OCI-LY3 (cell line): ENCODE data around the gene OPCML.

Source experiments
- H2AFZ ChIP-seq: fragments of 200-600, 300-600 bp; shearing (Covaris generic); 2 replicates; pipeline ENCODE4 v1.6.0; 2014; ENCODE audit warnings: antibody characterized with exemption, low read depth, low read length
- H3K27ac ChIP-seq: fragments of 200-600, 300-600 bp; sonication (generic); 2 replicates; pipeline ENCODE4 v1.5.1; 2014; ENCODE audit warnings: mild to moderate bottlenecking, low read length, moderate library complexity, mixed read lengths
- H3K27me3 ChIP-seq: fragments of 200-600, 300-600 bp; sonication (generic); 2 replicates; pipeline ENCODE4 v1.6.1; 2014; ENCODE audit warnings: low read depth, low read length, mixed read lengths
- H3K36me3 ChIP-seq: fragments of 200-600, 300-600 bp; sonication (generic); replicated peaks from 2 replicates; pipeline ENCODE3; 2014; ENCODE audit warnings: low read depth, low read length, mixed read lengths
- H3K4me1 ChIP-seq: fragments of 300-600, 200-600 bp; sonication (generic); 2 replicates; pipeline ENCODE4 v1.6.1; 2014; ENCODE audit warnings: low read length, mixed read lengths
- H3K4me2 ChIP-seq: fragments of 200-600, 300-600 bp; sonication (generic); 2 replicates; pipeline ENCODE4 v1.6.1; 2014; ENCODE audit warnings: low read length, mixed read lengths
- H3K4me3 ChIP-seq: fragments of 300-600, 200-600 bp; sonication (generic); 2 replicates; pipeline ENCODE4 v1.5.1; 2014; ENCODE audit warnings: antibody characterized with exemption, mild to moderate bottlenecking, low read length, moderate library complexity
- H3K79me2 ChIP-seq: fragments of 300-600, 200-600 bp; shearing (Covaris generic); 2 replicates; pipeline ENCODE4 v1.6.1; 2014; ENCODE audit warnings: mild to moderate bottlenecking, low read length, mixed read lengths
- H3K9ac ChIP-seq: fragments of 300-600, 200-600 bp; shearing (Covaris generic); 2 replicates; pipeline ENCODE4 v1.6.0; 2014; ENCODE audit warnings: mild to moderate bottlenecking, low read length, moderate library complexity
- H3K9me3 ChIP-seq: fragments of 200-600, 300-600 bp; shearing (Covaris generic); 2 replicates; pipeline ENCODE4 v1.6.1; 2014; ENCODE audit warnings: low read length, mixed read lengths; ENCODE audit not compliant: insufficient read depth
- H4K20me1 ChIP-seq: fragments of 200-600, 300-600 bp; sonication (generic); 2 replicates; pipeline ENCODE4 v1.6.1; 2016; ENCODE audit warnings: low read length, mixed read lengths; ENCODE audit not compliant: insufficient read depth
- EZH2phosphoT487 ChIP-seq: fragments of 200-600 bp; shearing (Covaris generic); IDR thresholded peaks from 2 replicates; pipeline ENCODE4 v1.6.1; 2018; ENCODE audit warnings: antibody characterized with exemption, mixed run types, low read depth
- TF ChIP-seq, protein P1 (sequence below): fragments of 200-600, 300-600 bp; sonication (generic); IDR thresholded peaks from 2 replicates; pipeline ENCODE4 v1.5.1; 2014; ENCODE audit warnings: antibody characterized with exemption, low read length, low read depth

OPCML gene

DNA sequence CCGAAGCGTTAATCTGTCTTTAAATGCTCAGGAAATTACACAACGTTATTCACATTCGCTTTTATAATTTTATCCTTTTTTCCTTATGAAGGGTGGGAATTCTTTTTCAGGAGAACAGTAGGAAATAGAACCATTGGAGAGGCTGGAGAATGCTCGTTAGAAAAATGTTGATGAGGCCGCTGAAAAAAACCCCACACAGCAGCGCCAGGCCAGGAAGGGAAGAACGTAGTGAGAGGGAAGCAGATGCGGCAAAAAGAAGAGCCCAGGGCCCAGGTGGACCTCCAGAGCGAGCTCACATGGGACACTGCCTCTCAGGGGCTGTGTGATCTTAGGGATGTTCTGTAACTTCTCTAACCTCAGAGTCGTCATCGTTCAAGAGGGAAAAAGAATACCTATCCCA is 691.6 kb downstream of the OPCML start:
- H3K4me2 ChIP-seq: no peak overlapping the region
- TF ChIP-seq, protein P1, sequence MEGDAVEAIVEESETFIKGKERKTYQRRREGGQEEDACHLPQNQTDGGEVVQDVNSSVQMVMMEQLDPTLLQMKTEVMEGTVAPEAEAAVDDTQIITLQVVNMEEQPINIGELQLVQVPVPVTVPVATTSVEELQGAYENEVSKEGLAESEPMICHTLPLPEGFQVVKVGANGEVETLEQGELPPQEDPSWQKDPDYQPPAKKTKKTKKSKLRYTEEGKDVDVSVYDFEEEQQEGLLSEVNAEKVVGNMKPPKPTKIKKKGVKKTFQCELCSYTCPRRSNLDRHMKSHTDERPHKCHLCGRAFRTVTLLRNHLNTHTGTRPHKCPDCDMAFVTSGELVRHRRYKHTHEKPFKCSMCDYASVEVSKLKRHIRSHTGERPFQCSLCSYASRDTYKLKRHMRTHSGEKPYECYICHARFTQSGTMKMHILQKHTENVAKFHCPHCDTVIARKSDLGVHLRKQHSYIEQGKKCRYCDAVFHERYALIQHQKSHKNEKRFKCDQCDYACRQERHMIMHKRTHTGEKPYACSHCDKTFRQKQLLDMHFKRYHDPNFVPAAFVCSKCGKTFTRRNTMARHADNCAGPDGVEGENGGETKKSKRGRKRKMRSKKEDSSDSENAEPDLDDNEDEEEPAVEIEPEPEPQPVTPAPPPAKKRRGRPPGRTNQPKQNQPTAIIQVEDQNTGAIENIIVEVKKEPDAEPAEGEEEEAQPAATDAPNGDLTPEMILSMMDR: no peak
- TF ChIP-seq EZH2phosphoT487: no peak
- no peaks in the 10 kb centered on the region for H3K4me1 ChIP-seq
- no peaks in the 10 kb centered on the region for H3K79me2 ChIP-seq
- H4K20me1 ChIP-seq: no peaks in the 10 kb centered on the region
- no peak overlapping the region for H3K4me3 ChIP-seq
- H3K27me3 ChIP-seq: no peaks in the 10 kb centered on the region; the same call in 1 of the 2 replicates
- no peak overlapping the region for H2AFZ ChIP-seq
- H3K9me3 ChIP-seq: no peaks in the 10 kb centered on the region
- no peaks in the 10 kb centered on the region for H3K36me3 ChIP-seq
- no peak overlapping the region for H3K9ac ChIP-seq
- H3K27ac ChIP-seq: no peak overlapping the region

DNA sequence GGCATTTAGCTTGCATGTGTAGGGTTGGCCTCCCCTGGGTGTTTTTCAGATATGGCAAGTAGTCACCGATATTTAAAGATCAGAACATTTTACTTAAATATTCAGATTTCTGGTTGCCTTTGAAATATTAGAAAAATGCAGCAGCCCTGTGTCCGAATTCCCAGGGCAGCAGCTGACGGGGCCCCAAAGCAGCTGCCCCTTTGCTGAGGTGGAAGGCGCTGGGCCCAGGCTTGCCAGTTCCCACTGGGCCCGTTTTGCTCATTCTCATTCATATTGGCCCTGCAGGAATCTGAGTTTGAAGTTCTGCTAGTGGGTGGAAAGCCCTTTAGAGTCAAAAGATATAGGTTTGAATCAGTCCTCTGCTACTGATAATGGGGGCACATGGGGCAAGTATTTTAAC is 692.1 kb downstream of the OPCML start:
- H3K4me1 ChIP-seq: no peaks in the 10 kb centered on the region
- H3K27ac ChIP-seq: no peak overlapping the region

DNA sequence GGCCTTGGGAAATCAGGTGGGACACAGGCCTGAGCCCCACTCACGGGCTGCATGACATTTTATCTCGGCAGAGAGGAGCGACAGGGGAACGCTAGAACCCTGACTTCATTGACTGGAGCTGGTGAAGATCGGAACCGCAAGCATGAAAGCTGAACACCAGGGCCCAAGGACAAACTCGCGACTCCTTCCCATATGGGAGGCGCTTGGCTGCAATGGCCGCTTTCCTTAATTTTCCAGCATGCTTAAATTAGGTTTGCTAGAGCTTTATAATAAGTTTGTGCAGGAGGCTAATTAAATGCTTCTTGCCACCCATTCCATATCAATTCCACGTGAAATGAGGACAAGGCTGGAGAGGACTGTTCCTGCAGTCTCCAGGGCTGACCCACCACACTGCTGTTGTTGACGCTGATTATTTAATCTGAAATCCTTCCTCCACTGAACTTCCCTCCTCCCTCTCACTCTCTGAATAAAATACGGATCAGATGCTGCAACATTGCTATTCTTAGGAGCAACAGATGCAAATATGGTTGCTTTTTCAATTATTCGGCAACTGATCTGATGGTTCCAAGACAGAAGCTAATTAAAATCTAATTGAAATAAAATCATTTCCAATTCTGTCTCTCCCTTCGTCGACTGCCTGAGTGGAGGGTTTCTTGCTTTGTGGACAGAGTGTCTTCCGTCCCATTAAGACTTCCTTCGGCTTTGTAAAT is 692.9 kb downstream of the OPCML start:
- Histone ChIP-seq H3K9ac (no peak overlapping the region), H3K79me2 (no peaks in the 10 kb centered on the region), H3K4me3 (no peak overlapping the region), H3K9me3 (no peaks in the 10 kb centered on the region), H2AFZ (no peak overlapping the region), H3K4me1 (no peaks in the 10 kb centered on the region), H3K4me2 (no peak overlapping the region), H3K27me3 (no peaks in the 10 kb centered on the region), H4K20me1 (no peaks in the 10 kb centered on the region), H3K36me3 (no peaks in the 10 kb centered on the region), H3K27ac (no peak overlapping the region)
- TF ChIP-seq, protein P1: no peak
- no peak for TF ChIP-seq EZH2phosphoT487

More for the DNA sequence above, 692.1 kb downstream of the OPCML start:
- Histone ChIP-seq H3K9me3 (no peaks in the 10 kb centered on the region), H3K4me2 (no peak overlapping the region), H3K27me3 (no peaks in the 10 kb centered on the region; the same call in 1 of the 2 replicates), H4K20me1 (no peaks in the 10 kb centered on the region), H3K4me3 (no peak overlapping the region), H3K79me2 (no peaks in the 10 kb centered on the region), H3K36me3 (no peaks in the 10 kb centered on the region), H3K9ac (no peak overlapping the region), H2AFZ (no peak overlapping the region)
- TF ChIP-seq, protein P1: no peak
- no peak for TF ChIP-seq EZH2phosphoT487

DNA sequence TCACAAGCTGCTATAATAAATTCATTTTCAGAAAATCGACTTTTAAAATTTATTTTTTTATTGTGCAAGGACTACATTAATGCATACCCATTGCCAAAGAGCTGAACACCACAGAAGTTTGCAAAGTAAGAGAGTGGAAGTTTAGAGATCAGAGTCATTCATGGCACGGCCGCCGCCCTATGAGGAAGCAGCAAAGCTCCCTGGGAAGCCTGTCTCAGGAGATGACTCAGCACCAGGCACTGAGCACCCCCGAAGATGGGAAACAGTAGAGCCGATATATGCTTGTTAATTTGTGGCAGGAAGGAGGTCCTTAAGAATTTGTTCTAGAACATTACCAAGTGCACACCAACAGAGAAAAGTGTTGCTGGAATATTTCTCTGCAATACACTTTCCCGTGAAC is 693.7 kb downstream of the OPCML start:
- no peak overlapping the region for H2AFZ ChIP-seq
- H3K4me2 ChIP-seq: no peak overlapping the region
- H3K4me1 ChIP-seq: no peaks in the 10 kb centered on the region
- H3K9me3 ChIP-seq: no peaks in the 10 kb centered on the region
- H3K27ac ChIP-seq: no peak overlapping the region
- no peaks in the 10 kb centered on the region for H3K79me2 ChIP-seq
- H3K4me3 ChIP-seq: no peak overlapping the region
- H4K20me1 ChIP-seq: no peaks in the 10 kb centered on the region
- no peak overlapping the region for H3K9ac ChIP-seq
- H3K27me3 ChIP-seq: no peaks in the 10 kb centered on the region
- no peaks in the 10 kb centered on the region for H3K36me3 ChIP-seq
- no peak for TF ChIP-seq EZH2phosphoT487
- TF ChIP-seq, protein P1: no peak
